CD8-positive, alpha-beta memory T cell (primary cell): ENCODE data around the gene LRR1. TPM values are rescaled to one million over a fixed set of nuclear protein-coding genes. Genes with fewer than 3 reads are reported as not detected.

Experiments used
- CTCF ChIA-PET: fragments of 350-600 bp; sonication (Branson Sonifier 250); formaldehyde crosslinking; loops from one replicate; lab custom pipeline; 2021; ENCODE audit warnings: antibody characterized with exemption; lab: Charles Lee
- POLR2A ChIA-PET: fragments of 350-600 bp; sonication (Branson Sonifier 250); formaldehyde crosslinking; loops from one replicate; lab custom pipeline; 2021; ENCODE audit warnings: antibody characterized with exemption; lab: Charles Lee
- DNase-seq, 5 donors: peaks; one replicate each; pipeline versions ENCODE4 v3.0.0 to v3.0.0-alpha.2; 2020 to 2022; ENCODE audit warnings: mixed read lengths in 1 of 5
- H3K27ac ChIP-seq: one replicate; pipeline ENCODE4 v1.7.0; 2013; ENCODE audit warnings: low read depth, mild to moderate bottlenecking, low read length, moderate library complexity
- H3K27me3 ChIP-seq: 2 replicates; pipeline ENCODE4 v1.7.0; 2013; ENCODE audit warnings: low read length, mild to moderate bottlenecking; ENCODE audit not compliant: insufficient read depth, poor library complexity, severe bottlenecking
- H3K36me3 ChIP-seq: 2 replicates; pipeline ENCODE4 v1.7.0; 2013; ENCODE audit warnings: mild to moderate bottlenecking, low read length, moderate library complexity; ENCODE audit not compliant: insufficient read depth
- H3K4me1 ChIP-seq: 2 replicates; pipeline ENCODE4 v1.7.0; 2013; ENCODE audit warnings: mild to moderate bottlenecking, low read length, moderate library complexity; ENCODE audit not compliant: insufficient read depth
- H3K4me3 ChIP-seq: 2 replicates; pipeline ENCODE4 v1.7.0; 2013; ENCODE audit warnings: mild to moderate bottlenecking, low read length
- H3K9me3 ChIP-seq: 2 replicates; pipeline ENCODE4 v1.7.0; 2013; ENCODE audit warnings: mild to moderate bottlenecking, low read length
- H3K27ac Mint-ChIP-seq, 8 donors: one replicate each; pipeline ENCODE4 v1.8.0; 2020 to 2021; ENCODE audit warnings: mixed read lengths in 8 of 8, mild to moderate bottlenecking in 6 of 8, inconsistent platforms in 3 of 8, moderate library complexity in 3 of 8
- H3K27me3 Mint-ChIP-seq, 2 donors: one replicate each; pipeline ENCODE4 v1.8.0; 2020 to 2021; ENCODE audit warnings: mixed read lengths in 2 of 2, mild to moderate bottlenecking in 1 of 2, moderate library complexity in 1 of 2
- H3K36me3 Mint-ChIP-seq, 3 donors: one replicate each; pipeline ENCODE4 v1.8.0; 2020 to 2021; ENCODE audit warnings: mixed read lengths in 3 of 3, inconsistent platforms in 1 of 3, mild to moderate bottlenecking in 1 of 3
- H3K4me1 Mint-ChIP-seq, 3 donors: one replicate each; pipeline ENCODE4 v1.8.0; 2020 to 2021; ENCODE audit warnings: mixed read lengths in 3 of 3, inconsistent platforms in 1 of 3, mild to moderate bottlenecking in 1 of 3
- H3K4me3 Mint-ChIP-seq, 7 donors: one replicate each; pipeline ENCODE4 v1.8.0; 2020 to 2021; ENCODE audit warnings: mixed read lengths in 7 of 7, mild to moderate bottlenecking in 6 of 7, moderate library complexity in 4 of 7, inconsistent platforms in 2 of 7
- H3K9me3 Mint-ChIP-seq, 5 donors: one replicate each; pipeline ENCODE4 v1.8.0; 2020 to 2022; ENCODE audit warnings: mixed read lengths in 5 of 5, mild to moderate bottlenecking in 3 of 5, moderate library complexity in 2 of 5, inconsistent platforms in 1 of 5
- polyA plus RNA-seq: library from polyadenylated mRNA; unstranded; fragments of 300-500 nt; fragmentation: Illumina TruSeq; gene quantifications from one replicate; pipeline ENCODE4 v1.2.3, GENCODE V29; 2021
- total RNA-seq, 2 experiments: library from RNA; stranded (reverse); gene quantifications; one replicate each; pipeline ENCODE4 v1.2.3, GENCODE V29; 2021

LRR1 gene
- total and polyA plus RNA-seq, 3 experiments from 2014 or later, result 13.0 to 52.2 (median 51.1) TPM

DNA sequence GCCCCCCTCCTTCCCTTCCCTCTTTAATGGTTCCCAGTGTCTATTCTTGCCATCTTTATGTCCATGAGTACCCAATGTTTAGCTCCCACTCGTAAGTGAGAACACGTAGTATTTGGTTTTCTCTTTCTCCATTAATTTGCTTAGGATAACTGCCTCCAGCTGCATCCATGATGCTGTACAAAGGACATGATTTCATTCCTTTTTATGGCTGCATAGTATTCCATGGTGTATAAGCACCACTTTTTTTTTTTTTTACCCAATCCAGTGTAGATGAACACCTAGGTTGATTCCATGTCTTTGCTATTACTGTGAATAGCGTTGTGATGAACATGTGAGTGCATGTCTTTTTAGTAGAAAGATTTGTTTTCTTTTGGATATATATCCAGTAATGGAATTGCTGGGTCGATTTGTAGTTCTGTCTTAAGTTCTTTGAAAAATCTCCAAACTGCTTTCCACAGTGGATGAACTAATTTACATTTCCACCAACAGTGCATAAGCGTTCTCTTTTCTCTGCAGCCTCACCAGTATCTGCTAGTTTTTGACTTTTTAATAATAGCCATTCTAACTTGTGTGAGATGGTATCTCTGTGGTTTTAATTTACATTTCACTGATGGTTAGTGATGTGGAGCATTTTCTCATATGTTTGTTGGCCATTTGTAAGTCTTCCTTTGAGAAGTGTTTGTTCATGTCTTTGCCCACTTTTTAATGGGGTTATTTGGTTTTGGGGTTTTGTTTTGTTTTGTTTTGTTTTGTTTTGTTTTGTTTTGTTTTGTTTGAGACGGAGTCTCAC is 38.6 kb upstream of the LRR1 start:
- no peak overlapping the region for H3K4me3 ChIP-seq
- CTCF ChIA-PET, result no interaction called here
- H3K27ac Mint-ChIP-seq, result no peak overlapping the region
- H3K36me3 Mint-ChIP-seq, result peaks cover 0 to 4% (median 2%) of the 10 kb centered on the region in 3 donors
- H3K4me1 ChIP-seq, result no peaks in the 10 kb centered on the region
- no peaks in the 10 kb centered on the region for H3K9me3 ChIP-seq
- H3K4me1 Mint-ChIP-seq, result no peaks in the 10 kb centered on the region
- H3K27ac ChIP-seq, result no peak overlapping the region
- POLR2A ChIA-PET, result no interaction called here
- H3K9me3 Mint-ChIP-seq, result peaks cover 0 to 3% (median 0%) of the 10 kb centered on the region in 5 donors
- peaks cover 1 to 8% of the 10 kb centered on the region in 2 donors for H3K27me3 Mint-ChIP-seq
- H3K36me3 ChIP-seq, result no peaks in the 10 kb centered on the region
- no peaks in the 10 kb centered on the region for H3K27me3 ChIP-seq
- no peak for DNase-seq
- H3K4me3 Mint-ChIP-seq, result no peak overlapping the region

DNA sequence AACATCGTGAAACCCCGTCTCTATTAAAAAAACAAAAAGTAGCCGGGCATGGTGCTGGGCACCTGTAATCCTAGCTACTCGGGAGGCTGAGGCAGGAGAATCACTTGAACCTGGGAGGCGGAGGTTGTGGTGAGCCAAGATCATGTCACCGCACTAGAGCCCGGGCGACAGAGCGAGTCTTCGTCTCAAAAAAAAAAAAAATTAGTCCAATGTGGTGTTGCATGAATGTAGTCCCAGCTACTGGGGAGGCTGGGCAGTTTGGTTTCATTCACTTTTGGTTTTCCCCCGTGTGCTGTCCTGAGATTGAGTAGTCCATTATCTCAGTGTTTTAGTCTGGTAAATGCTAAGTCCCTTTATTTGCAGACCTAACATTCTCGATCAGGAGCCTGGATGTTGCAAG is 32.0 kb upstream of the LRR1 start:
- Mint-ChIP-seq H3K4me1 (no peaks in the 10 kb centered on the region), H3K9me3 (peaks cover 3 to 6% (median 3%) of the 10 kb centered on the region in 5 donors), H3K4me3 (no peak overlapping the region), H3K27ac (no peak overlapping the region), H3K36me3 (peaks cover 3 to 18% (median 11%) of the 10 kb centered on the region in 3 donors), H3K27me3 (peaks cover 1 to 5% of the 10 kb centered on the region in 2 donors)
- DNase-seq, result no peak
- Histone ChIP-seq H3K27me3 (no peaks in the 10 kb centered on the region), H3K9me3 (peaks cover 6% of the 10 kb centered on the region), H3K4me3 (no peak overlapping the region), H3K27ac (no peak overlapping the region), H3K36me3 (peaks cover 7% of the 10 kb centered on the region), H3K4me1 (no peaks in the 10 kb centered on the region)
- CTCF ChIA-PET, result no interaction called here
- POLR2A ChIA-PET, result no interaction called here

DNA sequence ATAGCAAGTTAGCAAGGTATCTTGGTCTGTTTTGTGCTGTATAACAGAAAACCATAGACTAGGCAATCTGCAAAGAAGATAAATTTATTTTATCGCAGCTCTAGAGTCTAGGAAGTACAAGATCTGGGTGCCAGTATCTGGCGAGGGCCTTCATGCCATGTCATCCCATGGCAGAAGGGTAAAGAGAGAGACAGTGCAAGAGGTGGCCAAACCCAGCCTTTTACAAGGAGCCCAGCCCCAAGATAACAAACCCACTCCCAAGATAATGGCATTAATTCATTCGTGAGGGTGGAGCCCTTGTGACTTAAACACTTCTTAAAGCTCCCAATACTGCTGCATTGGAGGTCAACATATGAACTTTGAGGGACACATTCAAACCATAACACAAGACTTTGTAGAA is 29.5 kb upstream of the LRR1 start:
- H3K27me3 ChIP-seq, result no peaks in the 10 kb centered on the region
- peaks cover 7% of the 10 kb centered on the region for H3K36me3 ChIP-seq
- DNase-seq, result no peak
- H3K4me3 ChIP-seq, result no peak overlapping the region
- ChIA-PET CTCF (no interaction called here), POLR2A (no interaction called here)
- peaks cover 0 to 5% (median 3%) of the 10 kb centered on the region in 5 donors for H3K9me3 Mint-ChIP-seq
- H3K27ac Mint-ChIP-seq, result no peak overlapping the region
- H3K9me3 ChIP-seq, result peaks cover 6% of the 10 kb centered on the region
- no peak overlapping the region for H3K27ac ChIP-seq
- peaks cover 6 to 21% (median 14%) of the 10 kb centered on the region in 3 donors for H3K36me3 Mint-ChIP-seq
- H3K4me1 Mint-ChIP-seq, result no peaks in the 10 kb centered on the region
- H3K4me3 Mint-ChIP-seq, result no peak overlapping the region
- H3K27me3 Mint-ChIP-seq, result no peaks in the 10 kb centered on the region
- H3K4me1 ChIP-seq, result no peaks in the 10 kb centered on the region

DNA sequence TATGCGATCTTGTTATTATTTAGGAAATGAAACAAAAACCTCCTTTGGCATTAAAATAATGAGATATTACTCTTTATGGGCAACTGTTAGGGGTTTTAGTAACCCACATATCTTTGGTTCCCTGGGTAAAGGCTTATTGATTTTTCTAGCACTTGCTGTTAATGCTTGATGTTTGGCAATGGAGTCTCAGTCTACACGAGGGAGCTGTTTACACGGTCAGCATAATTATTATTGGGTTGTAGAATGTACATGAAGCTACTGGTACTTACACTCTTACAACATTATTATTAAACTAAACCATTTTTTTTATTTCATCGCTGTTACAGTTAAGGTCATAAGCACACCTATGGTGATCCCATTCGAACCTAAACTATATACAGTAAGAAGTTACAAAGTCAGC is 24.7 kb upstream of the LRR1 start:
- peaks cover 14 to 50% (median 17%) of the 10 kb centered on the region in 3 donors for H3K36me3 Mint-ChIP-seq
- Histone ChIP-seq H3K9me3 (peaks cover 6% of the 10 kb centered on the region), H3K36me3 (peaks cover 16% of the 10 kb centered on the region), H3K4me1 (no peaks in the 10 kb centered on the region), H3K27ac (no peak overlapping the region), H3K27me3 (no peaks in the 10 kb centered on the region), H3K4me3 (no peak overlapping the region)
- H3K4me1 Mint-ChIP-seq, result peaks cover 6 to 13% (median 7%) of the 10 kb centered on the region in 3 donors
- DNase-seq, result no peak
- no peaks in the 10 kb centered on the region for H3K27me3 Mint-ChIP-seq
- no peak overlapping the region for H3K4me3 Mint-ChIP-seq
- CTCF ChIA-PET, result no interaction called here
- H3K9me3 Mint-ChIP-seq, result peaks cover 0 to 5% (median 3%) of the 10 kb centered on the region in 5 donors
- no peak overlapping the region for H3K27ac Mint-ChIP-seq
- POLR2A ChIA-PET, result no interaction called here

DNA sequence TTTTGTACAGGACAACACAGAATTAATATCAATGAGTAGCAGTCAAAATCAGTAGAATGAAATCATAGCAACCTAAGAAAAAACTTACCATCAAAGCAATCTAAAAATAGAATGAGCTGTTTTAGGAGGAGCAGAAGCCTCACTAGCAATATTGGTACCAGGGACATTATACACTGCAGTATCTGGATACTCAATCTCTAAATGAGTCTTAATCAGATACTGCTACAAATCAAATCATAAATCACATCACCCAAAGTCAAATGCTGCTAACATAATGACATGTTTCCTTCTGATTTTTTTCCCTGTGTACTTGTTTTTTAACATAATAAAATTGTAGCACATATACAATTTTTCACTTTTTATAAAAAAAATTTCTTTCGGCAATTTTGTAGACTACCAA is 20.6 kb upstream of the LRR1 start:
- peaks cover 21% of the 10 kb centered on the region for H3K4me1 ChIP-seq
- H3K36me3 Mint-ChIP-seq, result peaks cover 0 to 62% (median 28%) of the 10 kb centered on the region in 3 donors
- ChIA-PET CTCF (no interaction called here), POLR2A (no interaction called here)
- H3K27me3 Mint-ChIP-seq, result no peaks in the 10 kb centered on the region
- peaks cover 37 to 50% (median 42%) of the 10 kb centered on the region in 3 donors for H3K4me1 Mint-ChIP-seq
- no peaks in the 10 kb centered on the region for H3K27me3 ChIP-seq
- no peak overlapping the region for H3K4me3 Mint-ChIP-seq
- no peak overlapping the region for H3K27ac ChIP-seq
- H3K4me3 ChIP-seq, result no peak overlapping the region
- no peaks in the 10 kb centered on the region for H3K9me3 ChIP-seq
- peak overlapping the region in 5 of 8 donors; percentile 2 to 72 (median 41) for H3K27ac Mint-ChIP-seq
- H3K36me3 ChIP-seq, result peaks cover 16% of the 10 kb centered on the region
- no peaks in the 10 kb centered on the region for H3K9me3 Mint-ChIP-seq
- DNase-seq, result no peak

DNA sequence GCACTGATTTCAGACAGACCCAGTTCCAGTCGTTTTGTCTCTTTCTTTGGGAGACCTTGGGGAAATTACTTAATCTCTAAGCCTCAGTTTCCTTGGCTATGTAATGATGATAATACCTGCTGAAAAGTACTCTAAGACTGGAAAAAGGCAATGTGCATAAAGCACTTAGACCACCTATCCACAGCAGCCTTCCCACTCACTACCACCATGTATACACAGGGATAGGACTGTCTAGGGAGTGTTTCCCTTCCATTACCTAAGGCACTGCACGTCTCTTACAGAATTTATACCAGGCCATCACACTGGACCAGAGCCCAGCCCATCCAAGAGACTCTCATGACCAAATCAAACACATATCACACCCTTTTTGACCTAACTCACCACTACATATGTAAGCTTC is 18.9 kb upstream of the LRR1 start:
- POLR2A ChIA-PET, result no interaction called here

DNA sequence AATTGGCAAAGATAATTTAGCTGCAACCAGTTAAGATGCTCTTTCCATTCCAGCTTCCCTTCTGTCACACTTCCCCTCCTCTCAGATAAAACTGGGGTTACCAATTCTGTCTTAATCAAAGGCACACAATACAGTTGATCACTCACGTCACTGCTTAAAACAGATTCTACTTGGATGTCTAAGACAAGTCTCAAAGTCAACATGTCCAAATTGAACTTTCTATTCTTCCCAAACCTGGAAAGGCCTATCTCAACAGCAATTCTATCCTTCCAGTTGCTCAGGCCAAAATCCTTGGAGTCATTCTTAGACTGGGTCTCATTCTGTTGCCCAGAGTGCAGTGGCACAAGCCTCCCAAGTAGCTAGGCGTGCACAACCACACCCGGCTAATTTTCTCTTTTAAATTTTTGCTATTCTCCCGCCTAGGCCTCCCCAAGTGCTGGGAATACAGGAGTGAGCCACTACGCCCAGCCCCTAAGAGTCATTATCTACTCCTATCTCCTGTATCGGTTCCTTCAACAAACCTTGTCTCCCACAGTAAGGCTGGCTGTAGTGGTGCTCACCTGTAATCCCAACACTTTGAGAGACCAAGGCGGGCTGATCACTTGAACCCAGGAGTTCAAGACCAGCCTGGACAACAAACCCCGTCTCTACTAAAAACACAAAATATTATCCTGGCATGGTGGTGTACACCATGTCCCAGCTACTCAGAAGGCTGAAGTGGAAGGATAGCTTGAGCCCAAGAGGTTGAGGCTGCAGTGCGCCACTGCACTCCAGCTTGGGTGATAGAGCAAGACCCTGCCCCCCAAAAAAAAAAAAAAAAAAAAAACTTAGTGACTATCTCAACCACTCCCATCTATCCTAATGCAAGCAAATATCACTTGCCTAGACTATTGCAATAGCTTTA is 17.3 kb upstream of the LRR1 start:
- Mint-ChIP-seq H3K27me3 (peaks cover 0 to 5% of the 10 kb centered on the region in 2 donors), H3K27ac (peak overlapping the region in 7 of 8 donors; percentile 23 to 99 (median 71)), H3K36me3 (peaks cover 10 to 75% (median 28%) of the 10 kb centered on the region in 3 donors), H3K4me1 (peaks cover 60 to 83% (median 69%) of the 10 kb centered on the region in 3 donors), H3K4me3 (peak overlapping the region in 3 of 7 donors; percentile 6 to 20 (median 14)), H3K9me3 (peaks cover 0 to 4% (median 3%) of the 10 kb centered on the region in 5 donors)
- peaks cover 20% of the 10 kb centered on the region for H3K36me3 ChIP-seq
- no peak overlapping the region for H3K4me3 ChIP-seq
- DNase-seq, result no peak
- H3K27me3 ChIP-seq, result no peaks in the 10 kb centered on the region
- peaks cover 36% of the 10 kb centered on the region for H3K4me1 ChIP-seq
- H3K27ac ChIP-seq, result no peak overlapping the region
- no peaks in the 10 kb centered on the region for H3K9me3 ChIP-seq
- POLR2A ChIA-PET, result no interaction called here
- CTCF ChIA-PET, result no interaction called here

More for the DNA sequence above, 18.9 kb upstream of the LRR1 start:
- H3K9me3 ChIP-seq, result no peaks in the 10 kb centered on the region
- Mint-ChIP-seq H3K4me3 (no peak overlapping the region), H3K27me3 (no peaks in the 10 kb centered on the region), H3K27ac (peak overlapping the region in 7 of 8 donors; percentile 7 to 78 (median 36)), H3K36me3 (peaks cover 3 to 65% (median 25%) of the 10 kb centered on the region in 3 donors), H3K4me1 (peaks cover 54 to 67% (median 59%) of the 10 kb centered on the region in 3 donors), H3K9me3 (no peaks in the 10 kb centered on the region)
- no peak overlapping the region for H3K4me3 ChIP-seq
- DNase-seq, result no peak
- H3K27me3 ChIP-seq, result no peaks in the 10 kb centered on the region
- H3K4me1 ChIP-seq, result peaks cover 36% of the 10 kb centered on the region
- CTCF ChIA-PET, result no interaction called here
- H3K36me3 ChIP-seq, result peaks cover 20% of the 10 kb centered on the region
- no peak overlapping the region for H3K27ac ChIP-seq
